ENCODE results near the gene GPAT2. TPM values are rescaled to one million over a fixed set of nuclear protein-coding genes. Genes with fewer than 3 reads are reported as not detected.
"Not testable (repeated sequence)": the region's sequence is repeated elsewhere in the genome, so short reads cannot be mapped to it uniquely, and the experiment has no call there.

GPAT2 gene
- total and polyA plus RNA-seq, 2 of the 8 experiments (the other 6 are each of a cell fraction or from before 2014, with no cell fraction given): 0.26 to 0.63 TPM

GRCh38 chr2:96011129-96011455 is 23.6 kb downstream of the GPAT2 start:
- H3K36me3 ChIP-seq (ENCODE audit: control insufficient read depth in 2 of 4, insufficient read depth in 4 of 4, low read length in 3 of 4); H2BK20ac ChIP-seq (ENCODE audit: low read length); H2BK120ac ChIP-seq (replicated peaks; ENCODE audit: low read depth, low read length); H2BK5ac ChIP-seq (ENCODE audit: low read depth, low read length); H3K56ac ChIP-seq (replicated peaks; ENCODE audit: insufficient read length, low read depth, low read length); H3K9ac ChIP-seq (replicated peaks in 1 of 4; ENCODE audit: extremely low read depth in 1 of 4, low read depth in 3 of 4, low read length in 3 of 4); H4K91ac ChIP-seq (replicated peaks; ENCODE audit: insufficient read length, low read length); H2AFZ ChIP-seq (ENCODE audit: low read length); H3K27ac ChIP-seq (ENCODE audit: low read depth, low read length); H3K18ac ChIP-seq (ENCODE audit: extremely low read depth, low read length); FAIRE-seq; H3K79me1 ChIP-seq (ENCODE audit: low read depth, low read length); H3K4me1 ChIP-seq (replicated peaks in 1 of 4; ENCODE audit: control insufficient read depth in 3 of 4, insufficient read depth in 4 of 4, low read length in 3 of 4); H2AK5ac ChIP-seq (ENCODE audit: low read depth, low read length); DNase-seq (ENCODE audit: low read depth in 1 of 2, low spot score in 2 of 2); H2BK12ac ChIP-seq (ENCODE audit: low read depth, low read length); H3K14ac ChIP-seq (ENCODE audit: insufficient read length); H4K8ac ChIP-seq (ENCODE audit: extremely low read depth, insufficient read depth, low read length); H4K5ac ChIP-seq (ENCODE audit: insufficient read length, low read depth, low read length); H3K23ac ChIP-seq (ENCODE audit: insufficient read length); H4K20me1 ChIP-seq (replicated peaks in 1 of 2; ENCODE audit: control insufficient read depth in 1 of 2, insufficient read depth in 2 of 2, low read length in 2 of 2); H3K27me3 ChIP-seq (replicated peaks in 1 of 4; ENCODE audit: control insufficient read depth in 3 of 4, extremely low read depth in 1 of 4, insufficient read depth in 3 of 4, low read length in 3 of 4); H3K4ac ChIP-seq (replicated peaks; ENCODE audit: insufficient read length, low read depth, low read length); H3K9me3 ChIP-seq (ENCODE audit: insufficient read depth in 2 of 2, low read depth in 1 of 2, low read length in 1 of 2); H2BK15ac ChIP-seq (ENCODE audit: low read length); POLR2A ChIA-PET (ENCODE audit: partially characterized antibody); H3K23me2 ChIP-seq (ENCODE audit: low read depth, low read length); H3K79me2 ChIP-seq (ENCODE audit: control insufficient read depth in 1 of 2, insufficient read depth in 2 of 2, low read length in 2 of 2): not testable (repeated sequence)
- Histone ChIP-seq H3K4me2 (ENCODE audit: insufficient read depth in 1 of 2, low read depth in 2 of 2, low read length in 2 of 2) (peak overlapping the region in 1 of 2 experiments; percentile 62; a peak in 3 of 4 replicates), H3K4me3 (ENCODE audit: extremely low read depth in 1 of 4, insufficient read depth in 2 of 4, low read depth in 3 of 4, low read length in 4 of 4) (peak overlapping the region in 2 of 4 experiments; percentile 15 to 51; a peak in 3 of 8 replicates)
- 15% methylated on average over 4 of the region's 4 CpGs; no CpG with 5 or more reads in 1 of the 2 experiments for WGBS, 2 experiments (ENCODE audit: extremely low coverage in 1 of 2, insufficient coverage in 1 of 2, insufficient read length in 1 of 2, insufficient replicate concordance in 2 of 2, low coverage in 1 of 2, low lambda C conversion rate in 2 of 2, missing lambda C conversion rate in 1 of 2)
- TF ChIP-seq CTCF (IDR thresholded peaks at IDR 0.05; ENCODE audit: control extremely low read depth in 1 of 3, insufficient read depth in 1 of 3, low read depth in 1 of 3, low read length in 3 of 3): peak in 2 of 3 experiments; percentile 25 to 36; a peak in 3 of 4 replicates
- CTCF ChIA-PET (ENCODE audit: partially characterized antibody): interaction anchor here (0.9 kb wide), 1 partner anchor 106 kb away, joined by 3 read pairs; the partner anchor contains the start of gene ADRA2B
